ENCODE measurements around the gene PCTP.

Gene PCTP

GRCh38 chr17:55820675-55821074 is 69.8 kb downstream of the PCTP start:
- DNase-seq (ENCODE audit: low read depth), result no peak
- TF ChIP-seq CTCF (IDR thresholded peaks at IDR 0.05; ENCODE audit: low read depth, low read length, missing control alignments), result no peak
- H3K4me3 ChIP-seq (ENCODE audit: low read depth, low read length), result no peak overlapping the region

DNA sequence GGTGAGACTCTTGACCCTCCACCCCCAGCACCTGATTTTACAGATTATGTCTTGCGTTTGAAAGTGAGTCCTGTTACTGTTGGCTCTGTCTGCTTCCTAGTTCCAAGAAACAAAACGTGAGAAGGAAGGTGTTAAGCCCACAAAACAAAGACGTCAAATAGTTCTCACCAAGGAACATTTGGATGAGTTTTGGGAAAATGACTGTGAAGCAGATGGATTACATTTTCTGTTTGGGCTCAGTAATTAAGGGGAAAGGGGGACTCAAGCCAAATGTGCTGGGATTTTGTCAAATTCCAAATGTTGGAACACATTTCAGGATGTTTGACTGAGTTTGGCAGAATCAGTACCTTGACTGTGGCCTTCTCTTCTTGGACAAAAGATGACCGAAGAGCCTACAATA is 71.2 kb downstream of the PCTP start:
- no peak for TF ChIP-seq CTCF (IDR thresholded peaks at IDR 0.05; ENCODE audit: low read depth, low read length, missing control alignments)
- DNase-seq (ENCODE audit: low read depth), result no peak
- no peak overlapping the region for H3K4me3 ChIP-seq (ENCODE audit: low read depth, low read length)

GRCh38 chr17:55825213-55825612 is 74.4 kb downstream of the PCTP start:
- no peak for DNase-seq (ENCODE audit: low read depth)
- H3K4me3 ChIP-seq (ENCODE audit: low read depth, low read length), result no peak overlapping the region
- peak; percentile 14 for TF ChIP-seq CTCF (IDR thresholded peaks at IDR 0.05; ENCODE audit: low read depth, low read length, missing control alignments)
